Common myeloid progenitor, CD34-positive (primary cell): ENCODE data around the gene ZSCAN5A.
"Not testable (repeated sequence)": the region's sequence is repeated elsewhere in the genome, so short reads cannot be mapped to it uniquely, and the experiment has no call there.

Experiments
- CTCF ChIA-PET: fragments of 350-600 bp; sonication (Branson Sonifier 250); formaldehyde crosslinking; loops from one replicate; lab custom pipeline; 2021; ENCODE audit warnings: antibody characterized with exemption; lab: Charles Lee
- POLR2A ChIA-PET: fragments of 350-600 bp; sonication (Branson Sonifier 250); formaldehyde crosslinking; loops from one replicate; lab custom pipeline; 2021; ENCODE audit warnings: antibody characterized with exemption; lab: Charles Lee
- DNase-seq, 3 donors: peaks; one replicate each; pipeline versions ENCODE4 v3.0.0 to v3.0.0-alpha.2; 2013
- H3K27ac ChIP-seq, 2 experiments: 1 replicate in 1 of 2; 2 replicates in 1 of 2; pipeline ENCODE4 v1.7.0; 2013; ENCODE audit warnings: inconsistent platforms in 2 of 2, low read length in 2 of 2, mild to moderate bottlenecking in 2 of 2, low read depth in 1 of 2, moderate library complexity in 1 of 2; ENCODE audit not compliant: severe bottlenecking in 2 of 2, insufficient read depth in 1 of 2, poor library complexity in 1 of 2
- H3K27me3 ChIP-seq, 5 experiments: replicated peaks in 2 of 5; 1 replicate in 3 of 5; 2 replicates in 2 of 5; pipeline versions ENCODE4 v1.6.1 to v1.7.0; 2013; ENCODE audit warnings: low read length in 4 of 5, mild to moderate bottlenecking in 2 of 5, moderate library complexity in 2 of 5, inconsistent platforms in 1 of 5; ENCODE audit not compliant: insufficient read depth in 5 of 5, control insufficient read depth in 4 of 5
- H3K36me3 ChIP-seq, 4 experiments: 1 replicate in 2 of 4; 2 replicates in 2 of 4; pipeline versions ENCODE4 v1.6.1 to v1.7.0; 2013; ENCODE audit warnings: low read length in 3 of 4, control low read depth in 1 of 4, mild to moderate bottlenecking in 1 of 4; ENCODE audit not compliant: control insufficient read depth in 4 of 4, insufficient read depth in 4 of 4
- H3K4me1 ChIP-seq, 4 experiments: 1 replicate in 3 of 4; 2 replicates in 1 of 4; pipeline versions ENCODE4 v1.6.1 to v1.7.1; 2013; ENCODE audit warnings: low read length in 3 of 4, mild to moderate bottlenecking in 3 of 4, control low read depth in 1 of 4, inconsistent platforms in 1 of 4, moderate library complexity in 1 of 4; ENCODE audit not compliant: control insufficient read depth in 4 of 4, insufficient read depth in 4 of 4; ENCODE audit errors: control extremely low read depth in 1 of 4
- H3K4me3 ChIP-seq, 7 experiments: 1 replicate in 4 of 7; 2 replicates in 3 of 7; pipeline versions ENCODE4 v1.5.1 to v1.7.0; 2013; ENCODE audit warnings: mild to moderate bottlenecking in 7 of 7, low read length in 6 of 7, moderate library complexity in 6 of 7, inconsistent platforms in 2 of 7, low read depth in 2 of 7, control low read depth in 1 of 7; ENCODE audit not compliant: insufficient read depth in 4 of 7, control insufficient read depth in 1 of 7; ENCODE audit errors: extremely low read depth in 1 of 7
- H3K9me3 ChIP-seq, 5 experiments: 1 replicate in 4 of 5; 2 replicates in 1 of 5; pipeline versions ENCODE4 v1.6.1 to v1.7.1; 2013; ENCODE audit warnings: low read length in 4 of 5, mild to moderate bottlenecking in 2 of 5, inconsistent platforms in 1 of 5, low read depth in 1 of 5, moderate library complexity in 1 of 5; ENCODE audit not compliant: control insufficient read depth in 4 of 5, insufficient read depth in 2 of 5; ENCODE audit errors: control extremely low read depth in 1 of 5
- WGBS: methylation state at CpG from one replicate; pipeline ENCODE4 v1.1.5; 2013; ENCODE audit not compliant: insufficient coverage; 5-methylcytosine and 5-hydroxymethylcytosine counted together

ZSCAN5A gene

GRCh38 chr19:56176310-56176709 is 138.3 kb downstream of the ZSCAN5A start:
- H3K4me3 ChIP-seq, DNase-seq, H3K27ac ChIP-seq, H3K4me1 ChIP-seq, H3K9me3 ChIP-seq, H3K36me3 ChIP-seq: not testable (repeated sequence)
- POLR2A ChIA-PET: interaction anchor here (0.5 kb wide), 1 partner anchor 36 kb away, joined by 3 read pairs; no protein-coding TSS in a partner anchor
- H3K27me3 ChIP-seq: peaks cover 0 to 21% (median 2%) of the 10 kb centered on the region in 5 experiments
- CTCF ChIA-PET: interaction anchor here (1.1 kb wide), 1 partner anchor 110 kb away, joined by 3 read pairs; no protein-coding TSS in a partner anchor
- WGBS: 92% methylated on average over 8 of the region's 11 CpGs

DNA sequence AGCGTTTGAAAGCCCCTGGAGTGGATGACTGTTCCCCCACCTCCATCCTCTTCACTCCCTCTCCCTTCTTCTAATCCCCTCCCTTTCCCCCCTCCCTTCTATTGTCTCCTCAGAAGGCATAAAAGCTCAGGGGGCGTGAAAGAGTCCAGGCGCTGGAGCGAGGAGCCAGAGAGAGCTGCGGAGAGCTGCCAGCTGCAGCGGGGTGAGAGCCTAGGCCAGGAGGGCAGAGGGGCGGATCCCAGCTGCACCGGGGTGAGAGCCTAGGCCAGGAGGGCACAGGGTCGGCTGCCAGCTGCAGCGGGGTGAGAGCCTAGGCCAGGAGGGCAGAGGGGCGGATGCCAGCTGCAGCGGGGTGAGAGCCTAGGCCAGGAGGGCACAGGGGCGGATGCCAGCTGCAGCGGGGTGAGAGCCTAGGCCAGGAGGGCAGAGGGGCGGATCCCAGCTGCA is 138.8 kb downstream of the ZSCAN5A start, which contains the start of gene GALP:
GALP (plus strand) TSS at position 148 of the 447 bp plus-strand sequence. CDS start 1,101 bp downstream, outside the sequence.
- not testable (repeated sequence) for DNase-seq, H3K36me3 ChIP-seq, H3K27ac ChIP-seq, H3K4me3 ChIP-seq, H3K9me3 ChIP-seq, H3K4me1 ChIP-seq
- peaks cover 0 to 21% (median 2%) of the 10 kb centered on the region in 5 experiments for H3K27me3 ChIP-seq
- WGBS: 78% methylated on average over 8 of the region's 15 CpGs
- CTCF ChIA-PET: interaction anchor here (1.1 kb wide), 1 partner anchor 110 kb away, joined by 3 read pairs; no protein-coding TSS in a partner anchor
- POLR2A ChIA-PET: interaction anchor here (0.5 kb wide), 2 partner anchors 35 to 416 kb away, joined by 3 read pairs; no protein-coding TSS in a partner anchor

- CTCF ChIA-PET: interaction anchor here (1.1 to 3.3 kb wide), 5 partner anchors 13 to 98 kb away, joined by 3 to 15 read pairs (median 4); no protein-coding TSS in a partner anchor
Observed at GRCh38 chr19:56174550-56174949, 140.1 kb downstream of the ZSCAN5A start.

DNA sequence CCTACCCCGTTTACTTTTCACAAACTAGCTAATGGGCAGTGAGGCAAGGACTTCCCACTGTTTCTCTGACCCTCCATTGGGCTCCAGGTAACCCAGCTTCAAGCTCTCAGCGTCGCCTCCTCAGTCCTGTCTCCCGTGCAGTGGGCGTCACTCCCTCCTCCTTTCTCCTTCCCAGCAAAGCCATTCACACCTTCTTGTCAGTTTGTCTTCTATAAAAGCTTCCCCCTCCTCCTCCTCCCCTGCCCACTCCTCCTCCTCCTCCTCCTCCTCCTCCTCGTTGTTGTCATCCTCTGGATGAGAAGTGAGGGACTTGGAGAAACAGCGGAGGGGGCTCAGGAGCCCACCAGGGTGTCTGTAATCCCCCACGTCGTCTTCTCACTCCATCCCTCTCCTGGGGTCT is 140.6 kb downstream of the ZSCAN5A start:
- Histone ChIP-seq H3K27ac (no peak overlapping the region), H3K4me1 (peaks cover 0 to 6% (median 3%) of the 10 kb centered on the region in 4 experiments), H3K9me3 (no peaks in the 10 kb centered on the region), H3K36me3 (no peaks in the 10 kb centered on the region), H3K4me3 (no peak overlapping the region), H3K27me3 (peaks cover 0 to 21% (median 2%) of the 10 kb centered on the region in 5 experiments)
- ChIA-PET POLR2A (interaction anchor here (0.6 kb wide), 1 partner anchor 22 kb away, joined by 3 read pairs; no protein-coding TSS in a partner anchor), CTCF (interaction anchor here (0.8 to 4.5 kb wide), 7 partner anchors 13 to 98 kb away, joined by 3 to 33 read pairs (median 8); no protein-coding TSS in a partner anchor)
- 57% methylated on average over 6 of the region's 9 CpGs for WGBS
- DNase-seq: no peak

More at GRCh38 chr19:56174550-56174949, 140.1 kb downstream of the ZSCAN5A start:
- H3K4me3 ChIP-seq: no peak overlapping the region
- no peak for DNase-seq
- H3K9me3 ChIP-seq: no peaks in the 10 kb centered on the region
- H3K36me3 ChIP-seq: no peaks in the 10 kb centered on the region
- peaks cover 0 to 21% (median 2%) of the 10 kb centered on the region in 5 experiments for H3K27me3 ChIP-seq
- H3K27ac ChIP-seq: no peak overlapping the region
- peaks cover 0 to 6% (median 3%) of the 10 kb centered on the region in 4 experiments for H3K4me1 ChIP-seq
- 55% methylated on average over 7 of the region's 11 CpGs for WGBS
- POLR2A ChIA-PET: interaction anchor here (0.6 kb wide), 1 partner anchor 22 kb away, joined by 3 read pairs; no protein-coding TSS in a partner anchor
